ENCODE measurements around the gene NPM1. TPM values are rescaled to one million over a fixed set of nuclear protein-coding genes. Genes with fewer than 3 reads are reported as not detected.
"Not testable (repeated sequence)": the region's sequence is repeated elsewhere in the genome, so short reads cannot be mapped to it uniquely, and the experiment has no call there.

Gene NPM1
- total and polyA plus RNA-seq, 7 donors, result 452 to 2,554 (median 635) TPM

DNA sequence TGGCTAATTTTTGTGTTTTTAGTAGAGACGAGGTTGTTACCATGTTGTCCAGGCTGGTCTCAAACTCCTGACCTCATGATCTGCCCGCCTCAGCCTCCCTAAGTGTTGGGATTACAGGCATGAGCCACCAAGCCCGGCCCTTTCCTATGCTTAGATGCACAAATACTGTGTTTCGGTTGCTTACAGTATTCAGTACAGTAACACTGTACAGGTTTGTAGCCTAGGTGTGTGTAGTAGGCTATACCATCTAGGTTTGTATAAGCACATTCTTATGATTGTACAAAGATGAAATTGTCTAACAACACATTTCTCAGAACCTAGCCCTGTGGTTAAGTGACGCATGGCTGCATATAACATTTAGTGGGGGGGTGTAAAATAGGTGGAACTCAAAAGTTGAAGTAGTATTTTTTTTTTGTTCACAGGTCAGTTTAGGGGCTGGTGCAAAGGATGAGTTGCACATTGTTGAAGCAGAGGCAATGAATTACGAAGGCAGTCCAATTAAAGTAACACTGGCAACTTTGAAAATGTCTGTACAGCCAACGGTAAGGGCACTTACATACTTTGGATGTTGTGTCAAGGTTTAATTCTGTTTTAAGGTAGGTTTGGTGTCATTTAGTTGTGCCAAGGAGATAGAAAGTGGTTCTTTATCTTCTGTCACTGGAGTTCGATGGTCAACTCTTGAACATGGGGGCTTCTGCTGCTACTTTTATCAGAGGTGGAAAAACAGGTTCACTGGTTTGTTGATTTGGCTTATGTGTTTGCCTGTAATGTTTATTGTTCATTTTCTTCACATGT, 3.4 kb downstream of the NPM1 start:
- peak overlapping the region; percentile 79 for H3K4me3 ChIP-seq
- H3K4me1 ChIP-seq, result peaks cover 27% of the 10 kb centered on the region
- 64 to 72% (median 68%) methylated on average over 8 of the region's 8 CpGs for WGBS, 3 donors
- TF ChIP-seq, protein P1, sequence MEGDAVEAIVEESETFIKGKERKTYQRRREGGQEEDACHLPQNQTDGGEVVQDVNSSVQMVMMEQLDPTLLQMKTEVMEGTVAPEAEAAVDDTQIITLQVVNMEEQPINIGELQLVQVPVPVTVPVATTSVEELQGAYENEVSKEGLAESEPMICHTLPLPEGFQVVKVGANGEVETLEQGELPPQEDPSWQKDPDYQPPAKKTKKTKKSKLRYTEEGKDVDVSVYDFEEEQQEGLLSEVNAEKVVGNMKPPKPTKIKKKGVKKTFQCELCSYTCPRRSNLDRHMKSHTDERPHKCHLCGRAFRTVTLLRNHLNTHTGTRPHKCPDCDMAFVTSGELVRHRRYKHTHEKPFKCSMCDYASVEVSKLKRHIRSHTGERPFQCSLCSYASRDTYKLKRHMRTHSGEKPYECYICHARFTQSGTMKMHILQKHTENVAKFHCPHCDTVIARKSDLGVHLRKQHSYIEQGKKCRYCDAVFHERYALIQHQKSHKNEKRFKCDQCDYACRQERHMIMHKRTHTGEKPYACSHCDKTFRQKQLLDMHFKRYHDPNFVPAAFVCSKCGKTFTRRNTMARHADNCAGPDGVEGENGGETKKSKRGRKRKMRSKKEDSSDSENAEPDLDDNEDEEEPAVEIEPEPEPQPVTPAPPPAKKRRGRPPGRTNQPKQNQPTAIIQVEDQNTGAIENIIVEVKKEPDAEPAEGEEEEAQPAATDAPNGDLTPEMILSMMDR (IDR thresholded peaks at IDR 0.05), result no peak
- ATAC-seq, result no peak
- peaks cover 10 to 58% of the 10 kb centered on the region in 2 donors for H3K36me3 ChIP-seq (ENCODE audit: insufficient read depth in 1 of 2, low read depth in 1 of 2)
- H3K9me3 ChIP-seq, result no peaks in the 10 kb centered on the region
- no peak overlapping the region for H3K27ac ChIP-seq
- H3K27me3 ChIP-seq (ENCODE audit: insufficient read depth in 3 of 3, low read length in 2 of 3), result no peaks in the 10 kb centered on the region
- no peak for DNase-seq
- intact Hi-C loops (cut with DNase I), result no loop called here

DNA sequence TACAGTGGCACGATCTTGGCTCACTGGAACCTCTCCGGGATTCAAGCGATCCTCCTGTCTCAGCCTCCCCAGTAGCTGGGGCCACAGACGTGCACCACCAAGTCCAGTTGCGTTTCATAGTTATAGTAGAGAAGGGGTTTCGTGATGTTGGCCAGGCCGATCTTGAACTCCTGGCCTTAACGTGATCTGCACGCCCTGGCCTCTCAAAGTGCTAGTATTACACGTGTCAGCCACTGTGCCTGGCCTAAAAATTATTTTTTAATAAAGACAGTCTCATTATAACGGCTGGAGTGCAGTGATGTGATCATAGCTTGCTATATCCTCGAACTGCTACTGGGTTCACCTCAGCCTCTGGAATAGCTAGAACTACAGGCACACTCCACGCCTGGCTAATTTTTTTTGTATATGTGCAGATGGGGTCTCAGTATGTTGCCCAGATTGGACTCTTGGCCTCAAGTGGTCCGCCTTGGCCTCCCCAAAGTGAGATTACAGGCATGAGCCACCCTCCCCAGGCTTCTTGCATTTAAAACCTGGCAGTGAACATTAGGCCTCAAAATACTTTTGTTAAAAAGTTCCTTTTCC, 4.4 kb downstream of the NPM1 start:
- Histone ChIP-seq H3K27ac (no peak overlapping the region), H3K36me3 (ENCODE audit: insufficient read depth in 1 of 2, low read depth in 1 of 2) (peaks cover 10 to 68% of the 10 kb centered on the region in 2 donors), H3K4me3 (no peak overlapping the region), H3K4me1 (peaks cover 31% of the 10 kb centered on the region), H3K9me3 (no peaks in the 10 kb centered on the region), H3K27me3 (ENCODE audit: insufficient read depth in 3 of 3, low read length in 2 of 3) (no peaks in the 10 kb centered on the region)
- DNase-seq (no peak), ATAC-seq (no peak)
- 81 to 86% (median 84%) methylated on average over 14 of the region's 14 CpGs for WGBS, 3 donors
- TF ChIP-seq, protein P1 (IDR thresholded peaks at IDR 0.05), result no peak
- intact Hi-C loops (cut with DNase I), result no loop called here

DNA sequence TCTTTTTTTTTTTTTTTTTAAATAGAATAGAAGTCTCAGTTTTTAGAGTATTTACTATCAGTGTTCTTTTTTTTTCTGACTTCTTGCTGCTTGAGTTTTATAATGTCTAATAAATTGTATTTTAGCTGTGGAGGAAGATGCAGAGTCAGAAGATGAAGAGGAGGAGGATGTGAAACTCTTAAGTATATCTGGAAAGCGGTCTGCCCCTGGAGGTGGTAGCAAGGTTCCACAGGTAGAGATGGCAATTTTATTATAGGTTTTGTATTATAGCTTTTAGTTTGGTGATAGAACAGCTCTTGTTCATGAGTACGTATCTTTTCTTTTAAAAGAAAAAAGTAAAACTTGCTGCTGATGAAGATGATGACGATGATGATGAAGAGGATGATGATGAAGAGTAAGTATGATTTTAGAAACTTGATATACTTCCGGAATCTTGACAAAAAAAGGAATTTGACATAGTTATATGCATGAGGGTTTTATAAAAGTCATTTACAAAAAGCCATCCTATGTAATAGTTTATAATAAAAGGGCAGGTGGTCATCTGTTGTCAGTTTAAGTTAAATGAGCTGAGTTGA, 5.0 kb downstream of the NPM1 start:
- peaks cover 31% of the 10 kb centered on the region for H3K4me1 ChIP-seq
- 93 to 95% (median 94%) methylated on average over 4 of the region's 4 CpGs for WGBS, 3 donors
- H3K27me3 ChIP-seq (ENCODE audit: insufficient read depth in 3 of 3, low read length in 2 of 3), result no peaks in the 10 kb centered on the region
- no peak overlapping the region for H3K4me3 ChIP-seq
- no peaks in the 10 kb centered on the region for H3K9me3 ChIP-seq
- ATAC-seq, result no peak
- H3K36me3 ChIP-seq (ENCODE audit: insufficient read depth in 1 of 2, low read depth in 1 of 2), result peaks cover 10 to 74% of the 10 kb centered on the region in 2 donors
- H3K27ac ChIP-seq, result no peak overlapping the region
- TF ChIP-seq, protein P1 (IDR thresholded peaks at IDR 0.05), result no peak
- DNase-seq, result no peak
- intact Hi-C loops (cut with DNase I), result no loop called here

DNA sequence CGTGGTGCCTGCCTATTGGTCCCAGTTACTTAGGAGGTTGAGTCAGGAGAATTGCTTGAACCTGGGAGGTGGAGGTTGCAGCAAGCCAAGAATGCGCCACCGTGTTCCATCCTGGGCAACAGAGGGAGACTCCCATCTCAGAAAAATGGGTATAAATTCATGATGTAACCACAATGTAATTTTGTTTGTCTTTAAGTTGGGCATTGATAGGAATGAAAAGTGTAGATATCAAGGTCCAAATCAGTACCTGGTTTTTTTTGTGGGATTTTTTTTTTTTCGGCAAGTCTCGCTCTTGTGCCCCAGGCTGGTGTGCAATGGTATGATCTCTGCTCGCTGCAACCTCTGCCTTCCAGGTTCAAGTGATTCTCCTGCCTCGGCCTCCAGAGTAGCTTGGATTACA, 7.4 kb downstream of the NPM1 start:
- Histone ChIP-seq H3K27me3 (ENCODE audit: insufficient read depth in 3 of 3, low read length in 2 of 3) (no peaks in the 10 kb centered on the region), H3K36me3 (ENCODE audit: insufficient read depth in 1 of 2, low read depth in 1 of 2) (peaks cover 12 to 94% of the 10 kb centered on the region in 2 donors), H3K9me3 (no peaks in the 10 kb centered on the region), H3K4me3 (no peak overlapping the region), H3K27ac (no peak overlapping the region), H3K4me1 (peaks cover 21% of the 10 kb centered on the region)
- ATAC-seq, result no peak
- 95 to 96% (median 96%) methylated on average over 7 of the region's 7 CpGs for WGBS, 3 donors
- intact Hi-C loops (cut with DNase I), result no loop called here
- DNase-seq, result no peak
- TF ChIP-seq, protein P1 (IDR thresholded peaks at IDR 0.05), result no peak

DNA sequence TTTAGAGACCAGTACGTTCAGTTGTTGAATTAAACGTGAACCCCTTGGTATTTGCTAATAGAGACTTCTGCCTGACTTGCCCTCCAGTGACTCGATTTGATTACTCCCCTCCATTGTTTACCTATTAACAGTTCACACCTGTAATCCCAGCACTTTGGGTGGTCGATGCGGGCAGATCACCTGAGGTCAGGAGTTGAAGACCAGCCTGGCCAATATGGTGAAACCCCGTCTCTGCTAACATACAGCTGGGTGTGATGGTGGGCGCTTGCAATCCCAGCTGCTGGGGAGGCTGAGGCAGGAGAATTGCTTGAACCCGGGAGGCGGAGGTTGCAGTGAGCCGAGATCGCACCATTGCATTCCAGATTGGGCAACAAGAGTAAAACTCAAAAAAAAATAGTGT, 8.9 kb downstream of the NPM1 start:
- H3K36me3 ChIP-seq (ENCODE audit: insufficient read depth in 1 of 2, low read depth in 1 of 2), result peaks cover 26 to 97% of the 10 kb centered on the region in 2 donors
- H3K9me3 ChIP-seq; H3K27ac ChIP-seq; DNase-seq; H3K4me3 ChIP-seq; intact Hi-C loops (cut with DNase I); H3K4me1 ChIP-seq; ATAC-seq; H3K27me3 ChIP-seq (ENCODE audit: insufficient read depth in 3 of 3, low read length in 2 of 3): not testable (repeated sequence)
- WGBS, 3 donors, result 88 to 91% (median 88%) methylated on average over 11 of the region's 11 CpGs
